Coronary artery (tissue), 2 donors: ENCODE results near the gene PIBF1.

ENCODE experiments used
- DNase-seq: peaks from one replicate; pipeline ENCODE4 v3.0.0-alpha.2; 2017; ENCODE audit warnings: low spot score
- H3K27ac ChIP-seq, 2 donors: fragments of 200-600 bp; sonication (generic); one replicate each; pipeline ENCODE4 v1.5.1; 2016 to 2019
- H3K4me3 ChIP-seq: fragments of 200-600 bp; sonication (generic); 2 replicates; pipeline ENCODE4 v1.5.1; 2016; ENCODE audit warnings: mild to moderate bottlenecking, moderate library complexity
- TF ChIP-seq, protein P1 (sequence below): fragments of 200-600 bp; sonication (generic); IDR thresholded peaks from one replicate; pipeline ENCODE4 v1.5.1; 2019; ENCODE audit warnings: antibody characterized with exemption

The PIBF1 gene

DNA sequence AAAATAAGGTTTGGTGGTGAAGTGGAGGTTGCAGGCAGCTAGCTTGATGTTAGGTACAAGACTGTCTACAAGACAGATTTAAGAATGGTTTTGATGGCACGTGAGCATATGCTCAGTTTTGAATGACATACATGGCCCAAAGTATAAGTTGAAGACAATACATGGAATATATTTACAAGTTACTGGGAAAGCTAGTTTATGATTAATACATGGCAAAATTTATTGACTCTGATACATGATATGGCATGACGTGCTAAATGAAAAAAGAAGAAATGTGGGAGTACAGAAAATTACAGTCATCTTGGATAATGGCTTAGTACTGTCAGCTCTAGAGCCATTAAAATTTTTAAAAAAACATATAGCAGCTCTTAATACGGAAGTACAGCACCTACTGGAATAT lies 281.2 kb downstream of the PIBF1 start:
- TF ChIP-seq, protein P1, sequence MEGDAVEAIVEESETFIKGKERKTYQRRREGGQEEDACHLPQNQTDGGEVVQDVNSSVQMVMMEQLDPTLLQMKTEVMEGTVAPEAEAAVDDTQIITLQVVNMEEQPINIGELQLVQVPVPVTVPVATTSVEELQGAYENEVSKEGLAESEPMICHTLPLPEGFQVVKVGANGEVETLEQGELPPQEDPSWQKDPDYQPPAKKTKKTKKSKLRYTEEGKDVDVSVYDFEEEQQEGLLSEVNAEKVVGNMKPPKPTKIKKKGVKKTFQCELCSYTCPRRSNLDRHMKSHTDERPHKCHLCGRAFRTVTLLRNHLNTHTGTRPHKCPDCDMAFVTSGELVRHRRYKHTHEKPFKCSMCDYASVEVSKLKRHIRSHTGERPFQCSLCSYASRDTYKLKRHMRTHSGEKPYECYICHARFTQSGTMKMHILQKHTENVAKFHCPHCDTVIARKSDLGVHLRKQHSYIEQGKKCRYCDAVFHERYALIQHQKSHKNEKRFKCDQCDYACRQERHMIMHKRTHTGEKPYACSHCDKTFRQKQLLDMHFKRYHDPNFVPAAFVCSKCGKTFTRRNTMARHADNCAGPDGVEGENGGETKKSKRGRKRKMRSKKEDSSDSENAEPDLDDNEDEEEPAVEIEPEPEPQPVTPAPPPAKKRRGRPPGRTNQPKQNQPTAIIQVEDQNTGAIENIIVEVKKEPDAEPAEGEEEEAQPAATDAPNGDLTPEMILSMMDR: no peak
- no peak for DNase-seq
- no peak overlapping the region for H3K27ac ChIP-seq
- H3K4me3 ChIP-seq: no peak overlapping the region

DNA sequence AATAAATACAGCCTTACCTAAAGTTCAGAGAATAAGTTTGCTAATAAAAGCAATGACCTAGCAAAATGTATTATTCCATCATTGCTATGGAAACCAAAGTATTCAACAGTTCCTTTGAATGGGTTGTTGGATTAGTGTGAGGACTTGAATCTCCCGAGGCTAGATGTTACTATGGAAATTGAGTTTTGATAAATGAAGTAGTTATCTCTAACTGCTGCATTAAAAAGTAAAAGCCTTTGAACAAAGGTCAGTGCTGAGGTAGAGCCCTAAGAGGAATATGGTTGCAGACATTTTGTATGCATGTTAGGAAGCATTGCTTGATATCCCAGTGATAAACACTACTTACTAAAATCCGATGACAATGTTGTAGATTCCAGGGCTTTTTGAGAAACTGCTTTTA lies 283.1 kb downstream of the PIBF1 start:
- no peak for DNase-seq
- Histone ChIP-seq H3K27ac (no peak overlapping the region), H3K4me3 (no peak overlapping the region)
- TF ChIP-seq, protein P1: no peak

DNA sequence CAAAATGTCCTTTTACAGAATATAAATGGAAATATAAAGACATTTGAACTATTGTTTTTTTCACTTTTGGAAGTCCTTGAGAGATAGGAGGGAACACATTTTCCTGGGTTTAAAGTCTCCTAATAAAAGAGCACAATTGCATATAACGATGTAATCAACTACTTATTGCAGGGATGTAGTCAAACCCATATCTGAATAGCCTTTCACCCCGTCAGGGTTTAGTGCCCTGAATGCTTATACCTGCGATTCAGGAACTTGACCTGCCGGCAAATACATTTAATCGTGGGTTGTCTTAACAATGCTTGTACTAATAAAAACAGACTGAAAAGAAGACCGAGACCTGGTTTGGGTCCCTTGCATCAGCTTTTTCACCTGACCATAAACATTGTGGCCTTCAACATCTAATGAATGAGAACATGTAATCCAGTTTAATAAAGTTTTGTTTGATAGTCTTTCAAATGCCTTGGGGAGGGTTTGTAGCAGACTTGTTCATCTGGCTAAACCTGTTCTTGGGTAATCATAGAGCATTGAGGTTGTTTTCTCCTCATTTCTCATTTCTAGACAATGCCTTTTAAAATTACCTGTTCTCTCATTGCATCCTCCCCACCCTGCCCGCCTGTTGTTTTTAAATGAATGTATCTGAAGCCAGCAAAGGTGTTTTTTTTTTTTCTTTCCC lies 283.9 kb downstream of the PIBF1 start:
- no peak overlapping the region for H3K27ac ChIP-seq
- TF ChIP-seq, protein P1: no peak

More for the DNA sequence above, 283.9 kb downstream of the PIBF1 start:
- no peak overlapping the region for H3K4me3 ChIP-seq
- DNase-seq: no peak
